SK-N-SH treated with all-trans-retinoic acid at 6 μM for 48 hours (cell line): ENCODE data around the gene MCU.

Experiments used
- ARNTL ChIP-seq: fragments of 450-650 bp; formaldehyde crosslinking; IDR thresholded peaks from 2 replicates; pipeline ENCODE4 v1.5.0; 2020; ENCODE audit warnings: low read depth, mild to moderate bottlenecking, moderate library complexity, borderline replicate concordance
- BACH2 ChIP-seq: fragments of 250-450 bp; sonication (Bioruptor Pico); IDR thresholded peaks from 2 replicates; pipeline ENCODE4 v1.9.0; 2021; ENCODE audit warnings: mild to moderate bottlenecking, borderline replicate concordance
- CSDC2 ChIP-seq: fragments of 250-450 bp; sonication (Bioruptor Pico); IDR thresholded peaks from 2 replicates; pipeline ENCODE4 v1.5.0; 2020; ENCODE audit warnings: mild to moderate bottlenecking, moderate library complexity
- ESRRG ChIP-seq: fragments of 250-450 bp; sonication (Bioruptor Pico); IDR thresholded peaks from 2 replicates; pipeline ENCODE4 v1.6.1; 2021; ENCODE audit warnings: mild to moderate bottlenecking
- GLIS3 ChIP-seq: fragments of 250-450 bp; sonication (Bioruptor Pico); IDR thresholded peaks from 2 replicates; pipeline ENCODE4 v1.5.0; 2020; ENCODE audit warnings: mild to moderate bottlenecking, moderate library complexity
- OSR1 ChIP-seq: fragments of 250-450 bp; sonication (Bioruptor Pico); IDR thresholded peaks from 2 replicates; pipeline ENCODE4 v1.8.0; 2022; ENCODE audit warnings: moderate library complexity, mild to moderate bottlenecking, inconsistent platforms
- PATZ1 ChIP-seq: fragments of 250-450 bp; sonication (Bioruptor Pico); IDR thresholded peaks from 2 replicates; pipeline ENCODE4 v1.8.0; 2020; ENCODE audit warnings: mild to moderate bottlenecking, moderate library complexity, borderline replicate concordance
- RARB ChIP-seq: fragments of 250-450 bp; sonication (Bioruptor Pico); IDR thresholded peaks from 2 replicates; pipeline ENCODE4 v1.8.0; 2021; ENCODE audit warnings: mild to moderate bottlenecking, moderate library complexity
- TSHZ2 ChIP-seq: fragments of 250-450 bp; sonication (Bioruptor Pico); IDR thresholded peaks from 2 replicates; pipeline ENCODE4 v1.5.0; 2020; ENCODE audit warnings: mild to moderate bottlenecking, moderate library complexity
- ZFP3 ChIP-seq: fragments of 250-450 bp; sonication (Bioruptor Pico); IDR thresholded peaks from 2 replicates; pipeline ENCODE4 v1.5.0; 2020; ENCODE audit warnings: mild to moderate bottlenecking, moderate library complexity
- ZFP30 ChIP-seq: fragments of 450-650 bp; formaldehyde crosslinking; IDR thresholded peaks from 2 replicates; pipeline ENCODE4 v1.5.0; 2022; ENCODE audit warnings: mild to moderate bottlenecking, moderate library complexity
- ZNF565 ChIP-seq: fragments of 450-650 bp; formaldehyde crosslinking; conservative IDR thresholded peaks from 2 replicates; pipeline ENCODE4 v1.5.0; 2020; ENCODE audit warnings: low read depth, mild to moderate bottlenecking, moderate library complexity
- ZNF70 ChIP-seq: fragments of 450-650 bp; formaldehyde crosslinking; IDR thresholded peaks from 2 replicates; pipeline ENCODE4 v1.5.0; 2020; ENCODE audit warnings: mild to moderate bottlenecking, moderate library complexity
- ZNF8 ChIP-seq: fragments of 450-650 bp; formaldehyde crosslinking; IDR thresholded peaks from 2 replicates; pipeline ENCODE4 v1.5.0; 2020; ENCODE audit warnings: mild to moderate bottlenecking, moderate library complexity

GRCh38 chr10:72688208-72688651 is 3.7 kb upstream of the MCU start:
- TF ChIP-seq ZFP3 (CRISPR knock-in tag) (no peak), PATZ1 (CRISPR knock-in tag) (no peak), ZNF8 (CRISPR knock-in tag) (no peak), ZNF70 (CRISPR knock-in tag) (no peak), ZNF565 (CRISPR knock-in tag) (no peak), CSDC2 (CRISPR knock-in tag) (no peak), GLIS3 (CRISPR knock-in tag) (no peak), ZFP30 (CRISPR knock-in tag) (no peak), RARB (no peak), ESRRG (CRISPR knock-in tag) (no peak), ARNTL (CRISPR knock-in tag) (no peak), OSR1 (CRISPR knock-in tag) (no peak), TSHZ2 (CRISPR knock-in tag) (no peak), BACH2 (CRISPR knock-in tag) (no peak)
